CD1c-positive myeloid dendritic cell (primary cell): Measurements from ENCODE around the gene ACTG1.

Source experiments
- DNase-seq: peaks from one replicate; pipeline ENCODE4 v3.0.0-alpha.2; 2016; ENCODE audit errors: extremely low spot score

The ACTG1 gene

GRCh38 chr17:81512562-81513371, at the start of gene ACTG1:
ACTG1 (minus strand) TSS chr17:81512799; CDS start chr17:81512354, 445 bp downstream.
- DNase-seq, result peak; percentile 97

GRCh38 chr17:81561494-81561885, 48.9 kb upstream of the ACTG1 start:
- no peak for DNase-seq

- DNase-seq, result peak; percentile 32
Measured at GRCh38 chr17:81558941-81559806, 46.6 kb upstream of the ACTG1 start.

- no peak for DNase-seq
Measured at GRCh38 chr17:81558115-81558468, 45.5 kb upstream of the ACTG1 start.

- no peak for DNase-seq
Measured at GRCh38 chr17:81557276-81558114, 44.9 kb upstream of the ACTG1 start.

GRCh38 chr17:81556863-81557262, 44.3 kb upstream of the ACTG1 start:
- no peak for DNase-seq

GRCh38 chr17:81556175-81556691, 43.6 kb upstream of the ACTG1 start:
- no peak for DNase-seq

GRCh38 chr17:81553616-81554181, 41.1 kb upstream of the ACTG1 start:
- DNase-seq, result peak; percentile 69

- peak; percentile 83 for DNase-seq
Measured at GRCh38 chr17:81553018-81553615, 40.5 kb upstream of the ACTG1 start.

GRCh38 chr17:81552244-81553017, 39.8 kb upstream of the ACTG1 start, which contains the start of gene FAAP100:
FAAP100 (minus strand) TSS chr17:81552353; CDS start chr17:81552330, 23 bp downstream.
- DNase-seq, result peak; percentile 91

- peak; percentile 10 for DNase-seq
Measured at GRCh38 chr17:81551458-81552243, 39.1 kb upstream of the ACTG1 start.

GRCh38 chr17:81550830-81551457, 38.3 kb upstream of the ACTG1 start:
- no peak for DNase-seq

GRCh38 chr17:81550285-81550684, 37.7 kb upstream of the ACTG1 start:
- DNase-seq, result no peak

- DNase-seq, result no peak
Measured at GRCh38 chr17:81549826-81550225, 37.2 kb upstream of the ACTG1 start.

GRCh38 chr17:81549031-81549557, 36.5 kb upstream of the ACTG1 start:
- DNase-seq, result no peak

- DNase-seq, result no peak
Measured at GRCh38 chr17:81547614-81547982, 35.0 kb upstream of the ACTG1 start.

- DNase-seq, result no peak
Measured at GRCh38 chr17:81546906-81547613, 34.5 kb upstream of the ACTG1 start.
